C4-2B (cell line): ENCODE measurements around the gene DR1.

Source experiments
- CTCF ChIP-seq: fragments of 450-650 bp; conservative IDR thresholded peaks from 2 replicates; pipeline ENCODE4 v1.5.1; 2017; ENCODE audit warnings: mild to moderate bottlenecking
- ZFX ChIP-seq: fragments of 450-650 bp; IDR thresholded peaks from 2 replicates; pipeline ENCODE4 v1.6.1; 2017

- TF ChIP-seq CTCF (no peak), ZFX (no peak)
Measured at GRCh38 chr1:93395195-93395594, 49.5 kb downstream of the DR1 start.
